Mesothelial cell of epicardium (in vitro differentiated cells): ENCODE results near the gene PCSK5. TPM values are rescaled to one million over a fixed set of nuclear protein-coding genes. Genes with fewer than 3 reads are reported as not detected.

Experiments
- DNase-seq, 2 experiments: peaks; one replicate each; pipeline ENCODE4 v3.0.0; 2021; ENCODE audit warnings: low spot score in 2 of 2; ENCODE audit not compliant: unreplicated experiment in 2 of 2
- H3K27ac Mint-ChIP-seq: 2 replicates; pipeline ENCODE4 v1.8.0; 2021; ENCODE audit warnings: mixed read lengths
- H3K27me3 Mint-ChIP-seq: 2 replicates; pipeline ENCODE4 v1.8.0; 2021; ENCODE audit warnings: low read depth, mixed read lengths
- H3K36me3 Mint-ChIP-seq: 2 replicates; pipeline ENCODE4 v1.8.0; 2021; ENCODE audit warnings: mixed read lengths
- H3K4me1 Mint-ChIP-seq: 2 replicates; pipeline ENCODE4 v1.8.0; 2021; ENCODE audit warnings: mixed read lengths
- H3K4me3 Mint-ChIP-seq: 2 replicates; pipeline ENCODE4 v1.8.0; 2021; ENCODE audit warnings: mild to moderate bottlenecking, moderate library complexity, mixed read lengths
- H3K9me3 Mint-ChIP-seq: 2 replicates; pipeline ENCODE4 v1.8.0; 2021; ENCODE audit warnings: mixed read lengths
- total RNA-seq: library from RNA; stranded (reverse); gene quantifications from 3 replicates; pipeline ENCODE4 v1.2.1, GENCODE V29; 2021
- TF ChIP-seq, protein P1 (sequence below): fragments of 200-600 bp; sonication (generic); IDR thresholded peaks from one replicate; pipeline ENCODE4 v1.5.0; 2021; ENCODE audit warnings: antibody characterized with exemption; ENCODE audit not compliant: unreplicated experiment

Gene PCSK5
- total RNA-seq, 1 donor from 2014 or later: 15.7 TPM

DNA sequence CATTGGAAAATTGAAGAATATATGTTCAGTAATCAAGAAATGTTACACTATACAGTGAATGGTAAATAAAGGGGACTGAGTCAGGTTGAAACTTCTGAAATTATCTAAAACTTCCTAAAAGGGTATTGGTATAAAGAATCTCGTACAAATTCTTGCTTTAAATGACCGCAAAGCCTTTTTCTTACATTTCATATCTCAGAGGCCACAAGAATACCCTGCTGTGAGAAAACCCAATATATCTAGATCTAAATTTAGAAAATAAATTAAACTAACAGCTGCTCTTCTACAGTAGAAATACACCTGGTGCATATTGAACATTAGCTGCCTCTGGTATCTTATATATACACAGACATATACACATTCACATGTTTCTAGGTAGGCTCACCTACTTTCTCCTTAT, 221.7 kb downstream of the PCSK5 start:
- TF ChIP-seq, protein P1, sequence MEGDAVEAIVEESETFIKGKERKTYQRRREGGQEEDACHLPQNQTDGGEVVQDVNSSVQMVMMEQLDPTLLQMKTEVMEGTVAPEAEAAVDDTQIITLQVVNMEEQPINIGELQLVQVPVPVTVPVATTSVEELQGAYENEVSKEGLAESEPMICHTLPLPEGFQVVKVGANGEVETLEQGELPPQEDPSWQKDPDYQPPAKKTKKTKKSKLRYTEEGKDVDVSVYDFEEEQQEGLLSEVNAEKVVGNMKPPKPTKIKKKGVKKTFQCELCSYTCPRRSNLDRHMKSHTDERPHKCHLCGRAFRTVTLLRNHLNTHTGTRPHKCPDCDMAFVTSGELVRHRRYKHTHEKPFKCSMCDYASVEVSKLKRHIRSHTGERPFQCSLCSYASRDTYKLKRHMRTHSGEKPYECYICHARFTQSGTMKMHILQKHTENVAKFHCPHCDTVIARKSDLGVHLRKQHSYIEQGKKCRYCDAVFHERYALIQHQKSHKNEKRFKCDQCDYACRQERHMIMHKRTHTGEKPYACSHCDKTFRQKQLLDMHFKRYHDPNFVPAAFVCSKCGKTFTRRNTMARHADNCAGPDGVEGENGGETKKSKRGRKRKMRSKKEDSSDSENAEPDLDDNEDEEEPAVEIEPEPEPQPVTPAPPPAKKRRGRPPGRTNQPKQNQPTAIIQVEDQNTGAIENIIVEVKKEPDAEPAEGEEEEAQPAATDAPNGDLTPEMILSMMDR: no peak
- DNase-seq: no peak
- H3K9me3 Mint-ChIP-seq: no peaks in the 10 kb centered on the region
- no peaks in the 10 kb centered on the region for H3K4me1 Mint-ChIP-seq
- H3K4me3 Mint-ChIP-seq: no peak overlapping the region
- H3K27ac Mint-ChIP-seq: no peak overlapping the region
- peaks cover 4% of the 10 kb centered on the region for H3K36me3 Mint-ChIP-seq
- H3K27me3 Mint-ChIP-seq: no peaks in the 10 kb centered on the region

DNA sequence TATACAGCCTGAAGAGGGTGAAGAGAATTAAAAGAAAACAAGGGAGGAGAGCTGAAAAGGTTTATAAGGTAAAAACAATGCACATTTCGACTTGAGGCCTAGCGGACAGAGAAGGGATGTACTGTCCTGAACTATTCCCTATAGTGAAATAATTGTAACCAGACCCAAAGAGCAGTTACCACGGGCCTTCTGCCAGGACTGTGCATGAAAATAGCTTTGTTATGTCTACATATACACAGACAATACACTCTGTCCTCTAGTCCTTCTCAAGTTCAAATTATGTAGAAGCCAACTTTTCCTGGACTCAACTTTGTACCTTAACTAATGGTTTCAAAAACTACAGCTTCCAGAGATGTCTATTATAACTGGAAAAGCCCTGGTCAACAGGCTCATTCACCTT, 223.7 kb downstream of the PCSK5 start:
- TF ChIP-seq, protein P1: no peak
- DNase-seq: no peak
- Mint-ChIP-seq H3K27me3 (no peaks in the 10 kb centered on the region), H3K9me3 (no peaks in the 10 kb centered on the region), H3K4me3 (no peak overlapping the region), H3K36me3 (no peaks in the 10 kb centered on the region), H3K27ac (no peak overlapping the region), H3K4me1 (peaks cover 5% of the 10 kb centered on the region)

DNA sequence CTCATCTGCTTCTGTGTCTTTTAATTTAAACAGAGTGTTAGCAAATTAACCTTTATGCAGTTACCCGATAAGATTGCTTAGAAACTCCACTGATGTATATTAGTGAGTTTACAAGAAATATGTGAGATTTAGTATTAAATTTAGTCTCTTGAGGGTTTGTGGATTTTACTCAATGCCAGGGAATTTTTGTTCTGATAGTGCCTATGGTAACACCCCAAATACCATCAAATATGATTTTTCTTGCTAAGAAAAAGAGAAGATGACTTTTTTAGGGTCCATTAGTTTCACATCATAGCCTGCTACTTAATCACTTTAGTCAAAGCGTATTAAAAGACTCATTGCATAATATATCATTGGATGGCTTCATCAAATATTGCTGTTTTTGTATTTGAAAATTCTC, 224.9 kb downstream of the PCSK5 start:
- Mint-ChIP-seq H3K9me3 (no peaks in the 10 kb centered on the region), H3K36me3 (no peaks in the 10 kb centered on the region), H3K27me3 (no peaks in the 10 kb centered on the region), H3K4me1 (peaks cover 5% of the 10 kb centered on the region), H3K4me3 (no peak overlapping the region), H3K27ac (no peak overlapping the region)
- TF ChIP-seq, protein P1: no peak
- DNase-seq: no peak

DNA sequence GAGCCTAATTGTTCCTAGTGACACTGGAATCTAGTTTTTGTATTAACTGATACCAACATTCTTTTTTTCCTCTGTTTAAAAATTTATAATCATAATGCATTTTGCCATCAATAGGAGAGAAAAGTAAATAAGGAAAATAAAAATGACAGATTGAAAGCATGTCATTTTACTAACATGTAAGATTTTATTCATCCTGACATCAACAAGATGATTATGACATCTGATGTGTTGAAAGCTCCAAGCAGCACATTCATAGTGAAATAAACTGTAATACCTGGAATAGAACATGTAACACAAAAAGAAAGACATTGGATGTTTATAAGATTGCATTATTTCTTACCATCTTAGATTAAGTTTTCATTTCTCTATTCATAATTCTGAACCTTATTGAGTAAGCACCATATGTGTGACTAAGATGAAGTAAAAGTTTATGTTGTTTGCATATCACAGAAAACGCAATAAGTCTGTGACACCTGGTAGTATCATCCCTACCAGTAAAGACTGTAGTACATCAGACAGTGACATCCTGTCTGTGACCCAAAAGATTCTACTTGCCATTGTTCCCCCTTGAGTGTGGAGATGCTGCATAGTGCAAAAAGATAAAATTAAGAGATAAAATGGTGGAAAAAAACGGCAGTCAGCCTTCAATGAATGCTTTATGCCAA, 225.6 kb downstream of the PCSK5 start:
- Mint-ChIP-seq H3K27ac (no peak overlapping the region), H3K27me3 (no peaks in the 10 kb centered on the region), H3K4me1 (peaks cover 5% of the 10 kb centered on the region), H3K4me3 (no peak overlapping the region), H3K36me3 (no peaks in the 10 kb centered on the region), H3K9me3 (no peaks in the 10 kb centered on the region)
- no peak for DNase-seq
- TF ChIP-seq, protein P1: no peak

DNA sequence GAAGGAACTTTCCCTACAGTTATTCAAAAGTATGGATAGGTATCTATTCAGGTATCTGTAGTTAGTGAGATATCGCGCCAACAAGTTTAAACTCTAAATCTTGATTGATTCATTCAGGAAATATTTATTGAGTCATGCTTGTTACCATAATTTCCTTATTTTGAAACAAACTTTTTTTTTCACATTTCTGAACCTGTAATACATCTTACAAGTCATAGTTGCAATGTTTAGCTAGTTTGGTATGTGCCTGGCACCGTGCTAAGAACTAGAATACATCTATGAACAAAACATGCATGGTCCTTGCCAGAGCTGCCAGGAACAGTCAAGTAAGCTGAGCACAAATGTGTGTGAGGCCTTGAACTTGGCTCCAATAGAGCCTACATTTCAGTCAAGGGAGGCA, 226.4 kb downstream of the PCSK5 start:
- no peak overlapping the region for H3K4me3 Mint-ChIP-seq
- TF ChIP-seq, protein P1: no peak
- H3K9me3 Mint-ChIP-seq: no peaks in the 10 kb centered on the region
- H3K27me3 Mint-ChIP-seq: no peaks in the 10 kb centered on the region
- H3K36me3 Mint-ChIP-seq: no peaks in the 10 kb centered on the region
- peaks cover 5% of the 10 kb centered on the region for H3K4me1 Mint-ChIP-seq
- no peak for DNase-seq
- no peak overlapping the region for H3K27ac Mint-ChIP-seq

DNA sequence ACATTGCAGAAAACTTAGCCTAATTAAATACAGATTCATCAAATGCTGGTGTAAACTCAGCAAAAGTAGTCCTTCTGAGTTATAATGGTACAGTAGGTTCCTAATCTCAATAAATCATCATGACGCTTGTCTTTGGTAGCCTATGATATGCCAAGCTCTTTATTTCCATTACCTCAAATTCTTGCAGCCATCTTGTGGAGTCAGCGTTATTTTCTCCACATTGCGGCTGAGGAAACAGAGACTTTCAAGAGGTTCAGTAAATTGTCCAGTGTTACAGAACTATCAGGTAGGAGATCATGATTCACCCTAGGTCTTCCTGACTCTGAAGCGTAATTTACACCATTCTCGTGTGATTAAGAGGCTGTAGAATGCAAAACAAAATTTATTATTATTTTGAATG, 237.2 kb downstream of the PCSK5 start:
- no peak for DNase-seq
- TF ChIP-seq, protein P1: no peak
- Mint-ChIP-seq H3K4me1 (no peaks in the 10 kb centered on the region), H3K27ac (no peak overlapping the region), H3K4me3 (no peak overlapping the region), H3K36me3 (no peaks in the 10 kb centered on the region), H3K27me3 (no peaks in the 10 kb centered on the region), H3K9me3 (no peaks in the 10 kb centered on the region)
